Measurements from ENCODE around the gene SAMD14. TPM values are rescaled to one million over a fixed set of nuclear protein-coding genes. Genes with fewer than 3 reads are reported as not detected.

SAMD14 gene
- total and polyA plus RNA-seq, 4 donors, result 13.2 to 91.6 (median 47.0) TPM

DNA sequence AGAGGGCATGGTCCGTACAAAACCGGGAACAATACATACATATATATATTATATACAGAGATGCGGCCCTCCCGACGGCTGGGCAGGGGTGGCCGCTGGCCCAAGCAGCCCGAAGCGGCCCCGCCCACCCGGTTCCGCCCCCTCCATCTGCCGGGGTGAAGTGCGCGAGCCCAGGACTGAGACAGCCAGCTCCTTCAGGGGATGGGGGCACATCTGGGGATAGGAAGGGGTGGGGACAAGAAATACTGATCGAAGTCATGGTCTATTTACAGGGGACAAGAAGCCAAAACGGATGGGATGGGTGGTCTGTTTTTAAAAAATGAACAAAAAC is 3.8 kb upstream of the SAMD14 start:
- H3K36me3 ChIP-seq (ENCODE audit: control insufficient read depth, insufficient read depth, low read length), result peaks cover 62% of the 10 kb centered on the region
- H3K27me3 ChIP-seq (ENCODE audit: control insufficient read depth, insufficient read depth, low read length), result no peaks in the 10 kb centered on the region
- H3K9me3 ChIP-seq (ENCODE audit: control insufficient read depth, insufficient read depth, low read length), result no peaks in the 10 kb centered on the region
- H3K4me1 ChIP-seq (ENCODE audit: control insufficient read depth, insufficient read depth, low read length), result peaks cover 16% of the 10 kb centered on the region
- WGBS (ENCODE audit: insufficient coverage), result 31% methylated on average over 14 of the region's 16 CpGs
- no peak overlapping the region for H3K4me3 ChIP-seq (ENCODE audit: low read depth, low read length)
- no peak overlapping the region for H3K27ac ChIP-seq (ENCODE audit: low read depth, low read length)
- no peak for DNase-seq (ENCODE audit: low read depth in 4 of 6, low spot score in 6 of 6)

DNA sequence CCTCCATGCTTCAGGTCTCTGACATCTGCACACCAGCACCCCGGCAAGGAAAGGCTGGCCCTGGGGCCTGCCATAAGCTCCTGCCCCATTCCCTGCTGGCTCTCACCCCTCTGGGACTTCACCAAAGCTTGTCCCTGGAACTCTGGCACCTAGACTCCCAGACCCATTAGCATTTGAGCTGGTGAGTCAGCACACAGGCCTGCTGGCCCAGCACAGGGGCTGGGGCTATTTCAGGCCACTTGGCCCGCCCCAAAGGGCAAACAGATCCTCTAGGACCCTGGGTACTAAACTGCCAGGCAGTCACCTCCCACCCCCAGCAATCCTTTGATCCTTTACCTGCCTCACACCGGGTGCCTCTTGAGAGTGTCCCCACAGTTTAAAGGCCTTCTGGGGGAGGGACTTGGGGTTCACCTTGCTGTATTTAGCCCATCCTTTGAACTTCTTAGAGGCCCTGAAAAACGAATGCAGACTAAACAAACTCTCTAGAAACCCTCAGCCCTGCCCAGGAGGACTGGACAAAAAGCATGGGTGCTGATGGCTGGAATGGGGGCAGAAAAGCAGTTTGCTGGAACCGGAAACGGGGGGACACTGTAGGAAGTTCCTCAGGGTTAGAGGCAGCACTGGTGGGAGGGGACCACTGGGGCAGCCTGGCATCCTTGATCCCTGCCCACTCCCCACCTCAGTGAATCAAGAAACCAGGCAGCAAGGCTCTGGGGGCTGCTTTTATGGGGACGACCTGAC is 3.2 kb upstream of the SAMD14 start:
- no peak for DNase-seq (ENCODE audit: low read depth in 4 of 6, low spot score in 6 of 6)

DNA sequence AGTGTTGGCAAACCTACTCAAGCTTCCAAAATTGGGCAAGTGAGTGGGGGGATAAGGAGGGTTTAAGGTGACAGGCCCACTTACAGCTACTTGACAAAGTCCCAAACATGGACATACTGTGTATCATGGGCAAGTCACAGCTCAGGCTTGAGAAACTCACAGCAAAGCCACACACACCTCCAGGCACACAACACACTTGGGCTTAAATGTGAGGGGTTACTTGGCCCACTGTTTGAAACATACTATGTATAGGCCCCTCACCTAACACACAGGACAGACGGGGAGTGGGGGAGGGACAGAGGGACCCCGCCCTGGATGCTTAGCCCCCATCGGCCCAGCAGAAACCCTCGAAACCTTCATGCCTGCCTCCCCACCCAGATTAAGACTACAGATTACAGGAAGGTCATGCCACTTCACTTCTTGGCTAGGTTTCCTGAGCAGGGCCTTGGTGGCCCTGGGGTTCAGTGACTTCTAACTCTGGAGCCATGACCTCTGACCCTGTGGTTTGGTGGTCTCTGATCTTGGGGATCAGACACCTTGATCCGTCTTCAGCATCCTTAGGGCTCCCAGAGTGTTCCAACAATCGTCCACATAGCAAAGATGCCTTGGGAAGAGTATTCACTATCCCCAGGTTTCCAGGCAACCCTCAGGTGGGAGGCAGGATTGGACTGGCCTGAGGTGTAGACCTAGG is 2.3 kb upstream of the SAMD14 start:
- peaks cover 19% of the 10 kb centered on the region for H3K4me1 ChIP-seq (ENCODE audit: control insufficient read depth, insufficient read depth, low read length)
- peaks cover 50% of the 10 kb centered on the region for H3K36me3 ChIP-seq (ENCODE audit: control insufficient read depth, insufficient read depth, low read length)
- no peaks in the 10 kb centered on the region for H3K9me3 ChIP-seq (ENCODE audit: control insufficient read depth, insufficient read depth, low read length)
- DNase-seq (ENCODE audit: low read depth in 4 of 6, low spot score in 6 of 6), result no peak
- no peak overlapping the region for H3K4me3 ChIP-seq (ENCODE audit: low read depth, low read length)
- WGBS (ENCODE audit: insufficient coverage), result 94% methylated on average over 3 of the region's 6 CpGs
- H3K27me3 ChIP-seq (ENCODE audit: control insufficient read depth, insufficient read depth, low read length), result no peaks in the 10 kb centered on the region
- H3K27ac ChIP-seq (ENCODE audit: low read depth, low read length), result no peak overlapping the region

More for the DNA sequence above, 3.2 kb upstream of the SAMD14 start:
- 66% methylated on average over 4 of the region's 7 CpGs for WGBS (ENCODE audit: insufficient coverage)
- Histone ChIP-seq H3K4me3 (ENCODE audit: low read depth, low read length) (no peak overlapping the region), H3K36me3 (ENCODE audit: control insufficient read depth, insufficient read depth, low read length) (peaks cover 57% of the 10 kb centered on the region), H3K27ac (ENCODE audit: low read depth, low read length) (no peak overlapping the region), H3K9me3 (ENCODE audit: control insufficient read depth, insufficient read depth, low read length) (no peaks in the 10 kb centered on the region), H3K27me3 (ENCODE audit: control insufficient read depth, insufficient read depth, low read length) (no peaks in the 10 kb centered on the region), H3K4me1 (ENCODE audit: control insufficient read depth, insufficient read depth, low read length) (peaks cover 19% of the 10 kb centered on the region)

DNA sequence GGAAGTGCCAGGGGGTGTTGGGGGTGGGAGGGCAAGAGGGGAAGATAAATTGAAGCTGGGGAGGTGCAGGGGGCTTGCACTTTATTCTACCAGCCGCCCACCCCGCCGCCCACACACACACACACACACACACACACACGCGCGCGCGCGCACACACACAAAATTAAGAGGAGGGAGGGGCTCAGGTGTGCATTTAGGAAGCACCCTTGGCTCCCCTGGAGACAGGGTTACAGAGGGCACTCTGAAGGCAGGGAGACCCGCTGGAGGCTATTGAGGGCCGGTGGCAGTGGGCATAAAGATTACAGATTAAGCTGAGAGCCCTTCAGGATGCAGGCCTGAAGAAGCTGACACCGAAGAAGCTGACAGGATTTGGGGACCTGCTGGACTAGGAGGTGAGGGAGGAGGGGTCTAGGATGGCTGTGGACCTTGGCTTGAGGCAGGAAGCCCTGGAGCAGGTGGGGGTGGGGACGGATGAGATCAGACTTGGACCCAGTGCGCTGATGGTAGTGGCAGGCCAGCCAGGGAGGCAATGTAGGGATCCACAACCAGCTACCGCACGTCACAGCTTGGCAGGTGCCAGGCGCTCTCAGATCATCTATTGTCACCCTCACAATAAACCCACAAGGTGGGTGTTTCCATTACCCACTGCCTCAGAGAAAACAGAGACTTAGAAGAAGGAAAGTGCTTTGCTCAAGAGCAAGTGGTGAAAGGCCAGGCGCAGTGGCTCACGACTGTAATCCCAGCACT is 772 bp upstream of the SAMD14 start:
- Histone ChIP-seq H3K27me3 (ENCODE audit: control insufficient read depth, insufficient read depth, low read length) (no peaks in the 10 kb centered on the region), H3K27ac (ENCODE audit: low read depth, low read length) (no peak overlapping the region), H3K36me3 (ENCODE audit: control insufficient read depth, insufficient read depth, low read length) (peaks cover 35% of the 10 kb centered on the region), H3K9me3 (ENCODE audit: control insufficient read depth, insufficient read depth, low read length) (no peaks in the 10 kb centered on the region), H3K4me3 (ENCODE audit: low read depth, low read length) (peak overlapping the region; percentile 56), H3K4me1 (ENCODE audit: control insufficient read depth, insufficient read depth, low read length) (peaks cover 19% of the 10 kb centered on the region)
- 24% methylated on average over 6 of the region's 19 CpGs for WGBS (ENCODE audit: insufficient coverage)
- peak in 1 of 6 donors; percentile 64 for DNase-seq (ENCODE audit: low read depth in 4 of 6, low spot score in 6 of 6)

DNA sequence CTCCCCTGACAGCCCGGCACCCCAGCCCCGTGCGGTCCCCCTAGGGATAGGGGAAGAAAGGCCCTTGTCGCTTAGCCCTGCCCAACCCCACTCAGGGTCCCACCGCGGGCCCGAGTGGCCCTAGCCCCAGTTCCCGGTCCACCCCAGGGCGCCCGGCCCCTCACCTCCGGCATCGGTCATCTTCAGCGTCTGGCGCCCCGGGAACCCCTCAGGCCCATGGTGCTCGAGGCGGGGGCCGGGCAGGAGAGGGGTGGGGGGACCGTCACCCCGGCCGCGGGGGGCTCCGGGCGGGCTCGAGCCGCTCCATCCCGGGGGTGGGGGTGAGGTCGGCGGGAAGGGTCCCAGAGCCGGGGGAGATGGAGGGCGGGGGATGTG is 620 bp downstream of the SAMD14 start:
- Histone ChIP-seq H3K4me1 (ENCODE audit: control insufficient read depth, insufficient read depth, low read length) (peaks cover 19% of the 10 kb centered on the region), H3K9me3 (ENCODE audit: control insufficient read depth, insufficient read depth, low read length) (no peaks in the 10 kb centered on the region), H3K27me3 (ENCODE audit: control insufficient read depth, insufficient read depth, low read length) (no peaks in the 10 kb centered on the region), H3K27ac (ENCODE audit: low read depth, low read length) (peak overlapping the region; percentile 40), H3K4me3 (ENCODE audit: low read depth, low read length) (peak overlapping the region; percentile 56), H3K36me3 (ENCODE audit: control insufficient read depth, insufficient read depth, low read length) (peaks cover 29% of the 10 kb centered on the region)
- WGBS (ENCODE audit: insufficient coverage), result 0% methylated on average over 25 of the region's 31 CpGs
- DNase-seq (ENCODE audit: low read depth in 4 of 6, low spot score in 6 of 6), result no peak

DNA sequence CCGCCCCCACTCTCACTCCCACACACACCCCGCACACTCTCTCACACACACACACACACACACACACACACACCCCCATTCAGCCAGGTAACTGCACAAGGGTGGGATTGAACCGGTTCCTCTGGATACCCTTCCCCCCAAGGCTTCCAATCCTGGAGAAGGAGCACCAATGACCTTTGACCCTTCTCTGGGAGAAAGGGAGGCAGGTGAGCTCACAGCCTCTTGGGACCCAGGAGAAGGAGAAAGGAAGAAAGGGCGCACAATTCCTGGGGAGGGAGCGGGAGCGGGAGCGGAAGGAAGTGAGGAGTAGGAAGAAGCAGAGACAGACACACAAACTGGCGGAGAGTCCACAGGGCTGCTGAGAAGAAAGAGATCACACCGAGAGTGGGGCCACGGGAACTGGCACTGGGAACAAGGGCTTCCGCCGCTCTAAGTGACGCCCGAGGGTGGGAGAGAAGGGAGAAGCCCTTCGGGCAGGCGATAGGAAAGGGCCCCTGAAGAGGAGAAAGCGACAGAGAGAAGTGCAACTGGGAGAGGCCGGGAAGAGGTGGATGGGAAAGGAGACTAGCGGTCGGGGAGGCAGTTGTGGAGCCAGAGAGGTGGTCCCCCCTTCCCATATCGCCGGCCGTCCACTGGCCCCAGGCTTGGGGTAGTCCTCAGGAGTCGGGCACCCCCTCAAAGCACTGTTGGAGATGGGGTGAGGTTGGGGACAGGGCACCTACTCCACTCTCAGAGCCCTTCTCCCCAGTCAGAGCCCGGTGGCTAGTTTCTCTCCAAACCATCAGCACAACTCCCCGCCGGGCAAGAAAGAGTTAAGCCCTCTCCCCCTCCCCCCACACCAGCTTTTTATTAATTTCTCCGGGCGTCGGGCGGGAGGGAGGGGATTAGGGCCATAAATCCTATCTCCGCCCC is 1.3 kb downstream of the SAMD14 start:
- WGBS (ENCODE audit: insufficient coverage), result 20% methylated on average over 18 of the region's 32 CpGs
- H3K4me3 ChIP-seq (ENCODE audit: low read depth, low read length), result peak overlapping the region; percentile 56
- peak overlapping the region; percentile 79 for H3K27ac ChIP-seq (ENCODE audit: low read depth, low read length)
- H3K9me3 ChIP-seq (ENCODE audit: control insufficient read depth, insufficient read depth, low read length), result no peaks in the 10 kb centered on the region
- H3K4me1 ChIP-seq (ENCODE audit: control insufficient read depth, insufficient read depth, low read length), result peaks cover 25% of the 10 kb centered on the region
- H3K27me3 ChIP-seq (ENCODE audit: control insufficient read depth, insufficient read depth, low read length), result no peaks in the 10 kb centered on the region
- peak in 2 of 6 donors; percentile 84 to 88 for DNase-seq (ENCODE audit: low read depth in 4 of 6, low spot score in 6 of 6)
- H3K36me3 ChIP-seq (ENCODE audit: control insufficient read depth, insufficient read depth, low read length), result peaks cover 26% of the 10 kb centered on the region

DNA sequence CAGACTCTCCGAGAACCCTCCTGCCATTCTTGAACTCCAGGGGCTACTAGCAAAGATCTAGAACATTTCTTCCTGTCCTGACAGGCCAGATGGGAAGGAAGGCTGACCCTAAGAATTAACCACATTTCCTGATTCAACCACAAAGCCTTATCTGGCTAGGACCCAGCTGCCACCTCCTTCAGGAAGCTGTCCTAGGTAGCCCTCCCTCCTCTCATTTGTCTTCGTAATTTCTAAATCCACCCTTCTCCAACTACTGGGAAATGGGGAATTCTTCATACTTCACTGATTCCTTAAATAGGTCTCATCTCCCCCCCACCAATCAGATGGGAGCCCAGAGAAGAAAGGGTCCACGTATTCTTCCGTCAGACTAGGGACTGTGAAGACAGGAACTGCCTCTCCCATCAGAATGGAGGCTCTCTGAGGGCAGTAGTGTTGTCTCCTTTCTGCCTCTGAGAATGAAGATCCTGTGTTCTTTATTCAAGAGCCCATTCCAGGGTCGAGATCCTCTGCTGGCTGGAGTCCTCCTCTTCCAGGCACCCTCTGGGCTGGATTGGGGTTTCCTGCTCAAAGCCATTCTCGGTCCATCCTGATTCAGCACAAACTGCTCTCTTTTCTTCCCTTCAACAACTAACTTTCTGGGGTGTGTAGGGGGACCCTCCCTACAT is 2.1 kb downstream of the SAMD14 start:
- Histone ChIP-seq H3K27ac (ENCODE audit: low read depth, low read length) (no peak overlapping the region), H3K4me3 (ENCODE audit: low read depth, low read length) (no peak overlapping the region), H3K36me3 (ENCODE audit: control insufficient read depth, insufficient read depth, low read length) (peaks cover 26% of the 10 kb centered on the region), H3K4me1 (ENCODE audit: control insufficient read depth, insufficient read depth, low read length) (peaks cover 34% of the 10 kb centered on the region), H3K9me3 (ENCODE audit: control insufficient read depth, insufficient read depth, low read length) (no peaks in the 10 kb centered on the region), H3K27me3 (ENCODE audit: control insufficient read depth, insufficient read depth, low read length) (no peaks in the 10 kb centered on the region)
- peak in 1 of 6 donors; percentile 65 for DNase-seq (ENCODE audit: low read depth in 4 of 6, low spot score in 6 of 6)
- WGBS (ENCODE audit: insufficient coverage), result 62% methylated on average over 3 of the region's 6 CpGs

DNA sequence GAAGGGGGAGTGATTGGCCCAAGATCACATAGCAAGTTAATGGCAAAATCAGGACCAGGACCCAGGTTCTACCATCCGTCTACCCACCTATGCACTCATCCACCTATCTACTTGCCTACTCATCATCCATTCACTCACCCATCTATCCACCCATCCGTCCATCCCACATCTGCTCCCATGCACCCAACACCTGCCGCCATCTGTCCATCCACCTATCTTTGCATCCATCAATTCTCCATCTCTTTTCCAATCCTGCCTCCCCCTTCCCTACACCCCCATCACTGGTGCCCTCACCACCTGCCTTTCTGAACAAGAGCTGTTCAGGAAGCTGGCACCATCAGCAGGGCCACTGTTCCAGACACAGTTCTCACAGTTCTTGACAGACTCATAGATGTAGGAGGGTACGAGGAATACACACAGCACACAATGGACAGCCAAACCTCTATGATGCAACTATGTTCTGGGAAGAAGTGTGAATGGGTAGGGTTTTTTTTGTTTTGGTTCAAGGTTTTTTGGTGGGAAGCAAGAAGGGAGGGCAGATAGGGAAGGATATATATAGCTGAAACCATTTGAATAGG is 4.5 kb downstream of the SAMD14 start:
- WGBS (ENCODE audit: insufficient coverage), result 90% methylated on average over 3 of the region's 4 CpGs
- Histone ChIP-seq H3K27ac (ENCODE audit: low read depth, low read length) (no peak overlapping the region), H3K4me3 (ENCODE audit: low read depth, low read length) (no peak overlapping the region), H3K27me3 (ENCODE audit: control insufficient read depth, insufficient read depth, low read length) (no peaks in the 10 kb centered on the region), H3K4me1 (ENCODE audit: control insufficient read depth, insufficient read depth, low read length) (peaks cover 32% of the 10 kb centered on the region), H3K36me3 (ENCODE audit: control insufficient read depth, insufficient read depth, low read length) (peaks cover 28% of the 10 kb centered on the region), H3K9me3 (ENCODE audit: control insufficient read depth, insufficient read depth, low read length) (no peaks in the 10 kb centered on the region)
- DNase-seq (ENCODE audit: low read depth in 4 of 6, low spot score in 6 of 6), result no peak

Measured in spinal cord (tissue), 10 donors.